IMR-90 (cell line): ENCODE results near the gene TTC39B. TPM values are rescaled to one million over a fixed set of nuclear protein-coding genes. Genes with fewer than 3 reads are reported as not detected.

ENCODE experiments used
- ATAC-seq: fragments of 200-7000 bp; cut with Tn5 transposase; 2 replicates; pipeline ENCODE4 v1.9.1; 2020; ENCODE audit warnings: low read depth, mild to moderate bottlenecking, moderate library complexity
- BruUV-seq: library from RNA; stranded (reverse); fragments of 400-500 nt; replicated peaks from 2 replicates; lab custom pipeline; 2021; lab: Mats Ljungman, UMichigan
- CTCF ChIA-PET: fragments of 300-600 bp; formaldehyde crosslinking; extraction: SDS; loops from one replicate; lab custom pipeline; 2021; ENCODE audit warnings: antibody characterized with exemption; lab: Yijun Ruan, JAX
- POLR2A ChIA-PET: fragments of 300-600 bp; sonication (Branson Sonifier 250); formaldehyde crosslinking; loops from one replicate; lab custom pipeline; 2022; ENCODE audit warnings: antibody characterized with exemption; ENCODE audit not compliant: unreplicated experiment; lab: Charles Lee
- DNase-seq: peaks from one replicate; pipeline ENCODE4 v3.0.0; 2013
- H2AFZ ChIP-seq: replicated peaks from 2 replicates; pipeline ENCODE3; 2013; ENCODE audit warnings: low read length, mild to moderate bottlenecking; ENCODE audit not compliant: poor library complexity
- H2AK5ac ChIP-seq: 2 replicates; pipeline ENCODE4 v1.6.1; 2013; ENCODE audit warnings: low read depth, low read length, inconsistent platforms
- H2AK9ac ChIP-seq: replicated peaks from 2 replicates; pipeline ENCODE3; 2013; ENCODE audit warnings: mild to moderate bottlenecking, low read depth, low read length, moderate library complexity; ENCODE audit not compliant: poor library complexity
- H2BK120ac ChIP-seq: 2 replicates; pipeline ENCODE4 v1.6.1; 2013; ENCODE audit warnings: low read depth, low read length, inconsistent platforms
- H2BK15ac ChIP-seq: 3 replicates; pipeline ENCODE4 v1.6.1; 2013; ENCODE audit warnings: low read depth, low read length, inconsistent platforms
- H2BK20ac ChIP-seq: 2 replicates; pipeline ENCODE4 v1.6.1; 2013; ENCODE audit warnings: low read depth, mild to moderate bottlenecking, inconsistent platforms, low read length, moderate library complexity
- H2BK5ac ChIP-seq: 2 replicates; pipeline ENCODE4 v1.6.1; 2013; ENCODE audit warnings: mild to moderate bottlenecking, low read depth, low read length, inconsistent platforms; ENCODE audit not compliant: poor library complexity, severe bottlenecking
- H3K14ac ChIP-seq: replicated peaks from 2 replicates; pipeline ENCODE4 v1.6.1; 2013; ENCODE audit warnings: low read depth, low read length, inconsistent platforms
- H3K18ac ChIP-seq: 2 replicates; pipeline ENCODE4 v1.6.1; 2013; ENCODE audit warnings: low read depth, low read length, control low read depth
- H3K23ac ChIP-seq: 2 replicates; pipeline ENCODE4 v1.6.1; 2013; ENCODE audit warnings: low read depth, low read length, inconsistent platforms
- H3K27ac ChIP-seq: 2 replicates; pipeline ENCODE4 v1.5.1; 2013; ENCODE audit warnings: mild to moderate bottlenecking, control low read depth, low read length; ENCODE audit not compliant: insufficient read depth
- H3K27me3 ChIP-seq: 2 replicates; pipeline ENCODE4 v1.6.1; 2013; ENCODE audit warnings: low read length; ENCODE audit not compliant: control insufficient read depth, insufficient read depth
- H3K36me3 ChIP-seq: 2 replicates; pipeline ENCODE4 v1.6.1; 2013; ENCODE audit warnings: low read length, mixed read lengths; ENCODE audit not compliant: control insufficient read depth, insufficient read depth
- H3K4ac ChIP-seq: 2 replicates; pipeline ENCODE4 v1.6.1; 2013; ENCODE audit warnings: low read depth, low read length, inconsistent platforms
- H3K4me1 ChIP-seq: 2 replicates; pipeline ENCODE4 v1.6.1; 2013; ENCODE audit warnings: low read length, mixed read lengths; ENCODE audit not compliant: control insufficient read depth, insufficient read depth
- H3K4me2 ChIP-seq: 2 replicates; pipeline ENCODE4 v1.6.1; 2013; ENCODE audit warnings: low read depth, mild to moderate bottlenecking, control low read depth, low read length, moderate library complexity
- H3K4me3 ChIP-seq: 2 replicates; pipeline ENCODE4 v1.5.1; 2013; ENCODE audit warnings: low read depth, mild to moderate bottlenecking, control low read depth, low read length, moderate library complexity; ENCODE audit not compliant: insufficient read depth
- H3K56ac ChIP-seq: 2 replicates; pipeline ENCODE4 v1.6.1; 2013; ENCODE audit warnings: low read length, inconsistent platforms; ENCODE audit not compliant: insufficient read depth; ENCODE audit errors: extremely low read depth
- H3K79me1 ChIP-seq, 2 experiments: 2 replicates each; pipeline ENCODE4 v1.6.1; 2013; ENCODE audit warnings: low read length in 2 of 2, inconsistent platforms in 1 of 2, low read depth in 1 of 2
- H3K9ac ChIP-seq: 2 replicates; pipeline ENCODE4 v1.6.1; 2013; ENCODE audit warnings: low read depth, low read length, control low read depth
- H3K9me1 ChIP-seq: 2 replicates; pipeline ENCODE4 v1.6.1; 2013; ENCODE audit warnings: low read length, inconsistent platforms; ENCODE audit not compliant: insufficient read depth
- H3K9me3 ChIP-seq: 2 replicates; pipeline ENCODE4 v1.6.1; 2013; ENCODE audit warnings: low read length; ENCODE audit not compliant: control insufficient read depth, insufficient read depth
- H4K20me1 ChIP-seq: 2 replicates; pipeline ENCODE4 v1.6.1; 2013; ENCODE audit warnings: low read length, inconsistent platforms; ENCODE audit not compliant: insufficient read depth
- H4K5ac ChIP-seq: 2 replicates; pipeline ENCODE4 v1.6.1; 2013; ENCODE audit warnings: mild to moderate bottlenecking, low read depth, low read length, control low read depth
- H4K8ac ChIP-seq, 2 experiments: 2 replicates each; pipeline ENCODE4 v1.6.1; 2013; ENCODE audit warnings: low read depth in 2 of 2, low read length in 2 of 2, control low read depth in 1 of 2, inconsistent platforms in 1 of 2
- H4K91ac ChIP-seq: 2 replicates; pipeline ENCODE4 v1.6.1; 2013; ENCODE audit warnings: low read depth, low read length, inconsistent platforms; ENCODE audit not compliant: insufficient read depth
- BHLHE40 ChIP-seq: fragments of 150-350 bp; IDR thresholded peaks from 2 replicates; pipeline ENCODE4 v1.6.1; 2016; ENCODE audit warnings: mild to moderate bottlenecking, low read depth, low read length
- CEBPB ChIP-seq: IDR thresholded peaks from 2 replicates; pipeline ENCODE4 v1.6.1; 2012; ENCODE audit warnings: low read depth, low read length, improper control_type of control experiment
- CHD1 ChIP-seq: IDR thresholded peaks from 2 replicates; pipeline ENCODE4 v1.6.1; 2012; ENCODE audit warnings: low read depth, low read length, improper control_type of control experiment
- ELK1 ChIP-seq: fragments of 150-350 bp; IDR thresholded peaks from 2 replicates; pipeline ENCODE4 v1.6.1; 2016; ENCODE audit warnings: low read depth, mild to moderate bottlenecking, low read length, moderate library complexity, borderline replicate concordance
- FOS ChIP-seq: fragments of 150-350 bp; IDR thresholded peaks from 2 replicates; pipeline ENCODE4 v1.6.1; 2016; ENCODE audit warnings: low read depth, low read length
- MAFK ChIP-seq: IDR thresholded peaks from 2 replicates; pipeline ENCODE4 v1.6.1; 2012; ENCODE audit warnings: low read depth, low read length, improper control_type of control experiment
- MAZ ChIP-seq: IDR thresholded peaks from 2 replicates; pipeline ENCODE4 v1.6.1; 2012; ENCODE audit warnings: low read depth, mild to moderate bottlenecking, low read length, improper control_type of control experiment, moderate library complexity, borderline replicate concordance
- MXI1 ChIP-seq: IDR thresholded peaks from 2 replicates; pipeline ENCODE4 v1.6.1; 2012; ENCODE audit warnings: low read depth, mild to moderate bottlenecking, low read length, moderate library complexity, borderline replicate concordance
- NFE2L2 ChIP-seq: fragments of 150-350 bp; IDR thresholded peaks from 2 replicates; pipeline ENCODE4 v1.6.1; 2016; ENCODE audit warnings: low read depth, mild to moderate bottlenecking, low read length
- POLR2A ChIP-seq: IDR thresholded peaks from 2 replicates; pipeline ENCODE4 v1.6.1; 2012; ENCODE audit warnings: mild to moderate bottlenecking, low read depth, low read length
- RAD21 ChIP-seq: IDR thresholded peaks from 2 replicates; pipeline ENCODE4 v1.6.1; 2012; ENCODE audit warnings: low read length, improper control_type of control experiment
- RCOR1 ChIP-seq: IDR thresholded peaks from 2 replicates; pipeline ENCODE4 v1.6.1; 2012; ENCODE audit warnings: mild to moderate bottlenecking, low read length, improper control_type of control experiment; ENCODE audit not compliant: insufficient replicate concordance
- RFX5 ChIP-seq: IDR thresholded peaks from 2 replicates; pipeline ENCODE4 v1.8.0; 2012; ENCODE audit warnings: low read depth, mild to moderate bottlenecking, low read length, moderate library complexity
- WGBS, 2 experiments: methylation state at CpG; one replicate each; pipeline versions ENCODE4 v1.1.5 to v1.1.7; 2013; ENCODE audit warnings: missing lambda C conversion rate in 2 of 2; ENCODE audit not compliant: insufficient read length in 1 of 2; ENCODE audit errors: extremely low coverage in 2 of 2; 5-methylcytosine and 5-hydroxymethylcytosine counted together
- dilution Hi-C: fragments of 300-500 bp; cut with HindIII; formaldehyde crosslinking; loops from one replicate; pipeline ENCODE4 v1.14.3; 2018; ENCODE audit warnings: low sequenced_read_pairs; ENCODE audit not compliant: unreplicated experiment
- in situ Hi-C: fragments of 300-500 bp; cut with MboI; formaldehyde crosslinking; loops from 3 replicates; pipeline ENCODE4 v1.14.3; 2019; ENCODE audit warnings: low sequenced_read_pairs, inconsistent platforms, mixed read lengths
- intact Hi-C: fragments of 100-400 bp; cut with micrococcal nuclease; formaldehyde crosslinking; loops from 2 replicates; pipeline ENCODE4 v1.10.0; 2022
- polyA plus RNA-seq, 3 experiments: library from polyadenylated mRNA; depleted of rRNA; stranded (reverse); fragments of >200 nt; gene quantifications; 2 replicates each; pipeline ENCODE4 v1.2.3, GENCODE V29; 2012; ENCODE audit warnings: low replicate concordance in 1 of 3
- total RNA-seq: library from RNA; depleted of rRNA; stranded (reverse); fragments of >200 nt; gene quantifications from 2 replicates; pipeline ENCODE4 v1.2.3, GENCODE V29; 2012
- TF ChIP-seq, protein P1 (sequence below): fragments of 150-350 bp; IDR thresholded peaks from 2 replicates; pipeline ENCODE4 v1.6.1; 2017; ENCODE audit warnings: mild to moderate bottlenecking, antibody characterized with exemption, low read length, low read depth

The TTC39B gene
- total and polyA plus RNA-seq, 2 of the 4 experiments (the other 2 are of a cell fraction): 2.5 to 12.2 TPM

GRCh38 chr9:15155323-15155722 is 151.7 kb downstream of the TTC39B start:
- Histone ChIP-seq H2BK120ac (no peak overlapping the region), H3K23ac (no peak overlapping the region), H2BK5ac (no peak overlapping the region), H2AK9ac (no peak overlapping the region), H3K14ac (no peak overlapping the region), H2AK5ac (no peak overlapping the region), H3K9me3 (no peaks in the 10 kb centered on the region; the same call in 1 of the 2 replicates), H3K79me1 (no peaks in the 10 kb centered on the region), H3K27me3 (peaks cover 33% of the 10 kb centered on the region), H4K20me1 (no peaks in the 10 kb centered on the region), H3K27ac (no peak overlapping the region), H3K9me1 (no peaks in the 10 kb centered on the region; the same call in 1 of the 2 replicates), H3K18ac (no peak overlapping the region), H3K4ac (no peak overlapping the region), H3K9ac (no peak overlapping the region), H4K8ac (no peak overlapping the region), H4K91ac (no peak overlapping the region), H3K4me3 (no peak overlapping the region), H2BK20ac (no peak overlapping the region), H2AFZ (no peak overlapping the region), H2BK15ac (no peak overlapping the region), H3K4me1 (no peaks in the 10 kb centered on the region; the same call in 1 of the 2 replicates), H3K36me3 (no peaks in the 10 kb centered on the region), H3K56ac (no peak overlapping the region), H4K5ac (no peak overlapping the region), H3K4me2 (no peak overlapping the region)
- no TSS peak for BruUV-seq
- in situ Hi-C loops (no loop called here), intact Hi-C loops (no loop called here), dilution Hi-C loops (no loop called here)
- no CpG with 5 or more reads among the region's 4 CpGs for WGBS, 2 experiments
- ATAC-seq (no peak), DNase-seq (no peak)
- ChIA-PET POLR2A (no interaction called here), CTCF (no interaction called here)
- no peak for TF ChIP-seq MAFK
- TF ChIP-seq CEBPB: no peak
- TF ChIP-seq CHD1: no peak
- TF ChIP-seq POLR2A: no peak
- TF ChIP-seq, protein P1, sequence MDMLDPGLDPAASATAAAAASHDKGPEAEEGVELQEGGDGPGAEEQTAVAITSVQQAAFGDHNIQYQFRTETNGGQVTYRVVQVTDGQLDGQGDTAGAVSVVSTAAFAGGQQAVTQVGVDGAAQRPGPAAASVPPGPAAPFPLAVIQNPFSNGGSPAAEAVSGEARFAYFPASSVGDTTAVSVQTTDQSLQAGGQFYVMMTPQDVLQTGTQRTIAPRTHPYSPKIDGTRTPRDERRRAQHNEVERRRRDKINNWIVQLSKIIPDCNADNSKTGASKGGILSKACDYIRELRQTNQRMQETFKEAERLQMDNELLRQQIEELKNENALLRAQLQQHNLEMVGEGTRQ: no peak
- no peak for TF ChIP-seq RFX5
- no peak for TF ChIP-seq BHLHE40
- no peak for TF ChIP-seq FOS
- TF ChIP-seq ELK1: no peak
- TF ChIP-seq RAD21: no peak
- no peak for TF ChIP-seq MXI1
- TF ChIP-seq MAZ: no peak
- TF ChIP-seq NFE2L2: no peak
- TF ChIP-seq RCOR1: no peak
